Ascending aorta (tissue), 2 donors: ENCODE results near the gene ADAMTS2. TPM values are rescaled to one million over a fixed set of nuclear protein-coding genes. Genes with fewer than 3 reads are reported as not detected.
A peak's percentile ranks its signal among the peaks of the same experiment; 100 is the strongest.

Experiments
- DNase-seq, 2 donors: peaks; one replicate each; pipeline ENCODE4 v3.0.0-alpha.2; 2019; ENCODE audit warnings: low spot score in 2 of 2
- H3K27ac ChIP-seq, 2 donors: fragments of 200-600 bp; sonication (generic); one replicate each; pipeline ENCODE4 v1.5.1; 2016 to 2017; ENCODE audit warnings: mild to moderate bottlenecking in 1 of 2
- H3K27me3 ChIP-seq: fragments of 200-600 bp; sonication (generic); one replicate; pipeline ENCODE4 v1.5.1; 2017
- H3K36me3 ChIP-seq, 2 donors: fragments of 200-600 bp; sonication (generic); one replicate each; pipeline ENCODE4 v1.5.1; 2016
- H3K4me1 ChIP-seq, 2 donors: fragments of 200-600 bp; sonication (generic); one replicate each; pipeline ENCODE4 v1.5.1; 2016 to 2017; ENCODE audit warnings: mild to moderate bottlenecking in 1 of 2
- H3K4me3 ChIP-seq, 2 donors: fragments of 200-600 bp; sonication (generic); one replicate each; pipeline ENCODE4 v1.5.1; 2016 to 2017; ENCODE audit warnings: mild to moderate bottlenecking in 1 of 2
- H3K9me3 ChIP-seq, 2 donors: fragments of 200-600 bp; sonication (generic); one replicate each; pipeline ENCODE4 v1.5.1; 2016
- intact Hi-C: fragments of 100-400 bp; cut with DNase I; formaldehyde crosslinking; loops from one replicate; pipeline ENCODE4 v1.15.1; 2023
- total RNA-seq: library from RNA; depleted of rRNA; stranded (reverse); fragments of >200 nt; gene quantifications from one replicate; pipeline ENCODE4 v1.1.0, GENCODE V29; 2016
- TF ChIP-seq, protein P1 (sequence below), 3 experiments: fragments of 200-600 bp in 2 of 3; fragments of 450-650 bp in 1 of 3; sonication (generic) in 2 of 3; IDR thresholded peaks; one replicate each; pipeline ENCODE4 v1.5.1; 2016 to 2019; ENCODE audit warnings: antibody characterized with exemption in 3 of 3, mild to moderate bottlenecking in 1 of 3, moderate library complexity in 1 of 3

ADAMTS2 gene
- total RNA-seq, 1 donor from 2014 or later: 51.0 TPM

- Histone ChIP-seq H3K9me3 (no peaks in the 10 kb centered on the region), H3K27me3 (no peaks in the 10 kb centered on the region), H3K4me1 (peaks cover 10 to 27% of the 10 kb centered on the region in 2 donors), H3K4me3 (no peak overlapping the region), H3K36me3 (no peaks in the 10 kb centered on the region), H3K27ac (peak overlapping the region; percentile 22 to 34)
- TF ChIP-seq, protein P1, sequence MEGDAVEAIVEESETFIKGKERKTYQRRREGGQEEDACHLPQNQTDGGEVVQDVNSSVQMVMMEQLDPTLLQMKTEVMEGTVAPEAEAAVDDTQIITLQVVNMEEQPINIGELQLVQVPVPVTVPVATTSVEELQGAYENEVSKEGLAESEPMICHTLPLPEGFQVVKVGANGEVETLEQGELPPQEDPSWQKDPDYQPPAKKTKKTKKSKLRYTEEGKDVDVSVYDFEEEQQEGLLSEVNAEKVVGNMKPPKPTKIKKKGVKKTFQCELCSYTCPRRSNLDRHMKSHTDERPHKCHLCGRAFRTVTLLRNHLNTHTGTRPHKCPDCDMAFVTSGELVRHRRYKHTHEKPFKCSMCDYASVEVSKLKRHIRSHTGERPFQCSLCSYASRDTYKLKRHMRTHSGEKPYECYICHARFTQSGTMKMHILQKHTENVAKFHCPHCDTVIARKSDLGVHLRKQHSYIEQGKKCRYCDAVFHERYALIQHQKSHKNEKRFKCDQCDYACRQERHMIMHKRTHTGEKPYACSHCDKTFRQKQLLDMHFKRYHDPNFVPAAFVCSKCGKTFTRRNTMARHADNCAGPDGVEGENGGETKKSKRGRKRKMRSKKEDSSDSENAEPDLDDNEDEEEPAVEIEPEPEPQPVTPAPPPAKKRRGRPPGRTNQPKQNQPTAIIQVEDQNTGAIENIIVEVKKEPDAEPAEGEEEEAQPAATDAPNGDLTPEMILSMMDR (IDR thresholded peaks at IDR 0.05): no peak
- intact Hi-C loops: no loop called here
- DNase-seq: peak; percentile 4 to 60
Observed at GRCh38 chr5:179272326-179273072, 72.8 kb downstream of the ADAMTS2 start.

GRCh38 chr5:179271821-179272325 lies 73.4 kb downstream of the ADAMTS2 start:
- Histone ChIP-seq H3K9me3 (no peaks in the 10 kb centered on the region), H3K36me3 (no peaks in the 10 kb centered on the region), H3K27me3 (no peaks in the 10 kb centered on the region), H3K4me1 (peaks cover 10 to 34% of the 10 kb centered on the region in 2 donors), H3K27ac (no peak overlapping the region), H3K4me3 (no peak overlapping the region)
- intact Hi-C loops: no loop called here
- TF ChIP-seq, protein P1 (IDR thresholded peaks at IDR 0.05): no peak
- peak in 1 of 2 donors; percentile 55 for DNase-seq

DNA sequence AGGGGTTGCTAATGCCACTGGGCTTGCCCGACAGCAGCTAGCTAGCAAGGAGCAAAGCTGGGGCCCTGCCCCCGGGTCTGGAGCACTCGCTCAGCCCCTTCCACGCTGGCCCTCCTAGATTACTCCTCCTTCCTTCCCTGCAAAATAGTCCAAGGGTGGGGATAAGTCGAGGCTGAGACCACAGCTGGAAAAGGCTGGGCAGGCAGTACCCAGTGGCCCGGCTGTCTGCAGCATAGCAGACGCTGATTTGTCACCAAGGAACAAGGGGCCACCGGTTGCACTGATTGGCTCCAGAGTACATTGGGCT lies 73.9 kb downstream of the ADAMTS2 start:
- Histone ChIP-seq H3K4me3 (no peak overlapping the region), H3K9me3 (no peaks in the 10 kb centered on the region), H3K4me1 (peaks cover 10 to 37% of the 10 kb centered on the region in 2 donors), H3K36me3 (no peaks in the 10 kb centered on the region), H3K27me3 (no peaks in the 10 kb centered on the region), H3K27ac (peak overlapping the region; percentile 64 to 70)
- peak in 1 of 2 donors; percentile 47 for DNase-seq
- TF ChIP-seq, protein P1 (IDR thresholded peaks at IDR 0.05): no peak
- intact Hi-C loops: no loop called here

DNA sequence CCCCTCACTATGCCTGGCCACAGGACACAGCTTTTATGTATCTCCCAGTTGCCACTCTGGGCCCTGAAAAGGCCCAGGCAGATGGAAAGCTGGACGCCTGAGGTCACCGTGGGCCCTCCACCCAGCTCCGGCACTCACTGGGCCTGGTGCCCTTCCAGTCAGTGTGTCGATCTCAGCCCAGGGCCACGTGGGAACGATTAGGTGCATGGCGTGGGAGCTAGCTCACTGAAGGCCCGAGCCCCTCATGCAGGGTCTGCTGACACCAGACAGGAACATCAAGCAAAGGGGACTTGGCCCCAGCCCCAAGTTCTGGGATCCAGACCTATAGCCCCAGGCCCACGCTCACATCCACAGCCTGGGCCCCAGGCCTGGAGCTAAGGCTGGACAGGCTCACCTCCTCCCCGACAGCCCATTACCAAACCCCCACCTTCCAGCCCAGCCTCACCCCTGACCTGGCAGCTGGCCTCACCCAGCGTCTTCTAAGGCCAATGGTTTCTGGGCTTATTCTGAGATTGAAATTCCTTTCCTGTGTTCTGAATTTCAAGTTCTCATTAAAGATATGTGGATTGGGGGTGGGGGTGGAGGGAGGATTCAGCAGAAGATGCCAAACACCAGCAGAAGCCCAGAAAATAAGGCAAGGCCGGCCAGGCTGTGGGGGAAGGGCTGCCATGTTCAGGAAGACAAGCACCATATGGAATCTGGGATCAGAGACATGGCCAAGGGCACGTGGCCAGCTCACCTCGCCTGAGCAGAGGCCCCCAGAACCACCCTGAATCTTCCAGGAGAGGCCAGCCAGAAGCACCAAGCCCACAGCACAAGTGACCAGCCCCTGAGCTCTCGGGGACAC lies 74.5 kb downstream of the ADAMTS2 start:
- TF ChIP-seq, protein P1 (IDR thresholded peaks at IDR 0.05): no peak
- Histone ChIP-seq H3K4me1 (peaks cover 16 to 39% of the 10 kb centered on the region in 2 donors), H3K27me3 (no peaks in the 10 kb centered on the region), H3K36me3 (no peaks in the 10 kb centered on the region), H3K4me3 (no peak overlapping the region), H3K9me3 (no peaks in the 10 kb centered on the region), H3K27ac (peak overlapping the region; percentile 64 to 70)
- DNase-seq: peak in 1 of 2 donors; percentile 69
- intact Hi-C loops: no loop called here

GRCh38 chr5:179269781-179270543 lies 75.3 kb downstream of the ADAMTS2 start:
- no peaks in the 10 kb centered on the region for H3K27me3 ChIP-seq
- H3K27ac ChIP-seq: peak overlapping the region; percentile 64 to 70
- H3K9me3 ChIP-seq: no peaks in the 10 kb centered on the region
- DNase-seq: peak in 1 of 2 donors; percentile 58
- TF ChIP-seq, protein P1 (IDR thresholded peaks at IDR 0.05): no peak
- intact Hi-C loops: loop anchor here (5.0 to 10.0 kb wide), 2 partner anchors 42 to 285 kb away; partner anchors contain the start of gene RUFY1
- H3K36me3 ChIP-seq: no peaks in the 10 kb centered on the region
- H3K4me1 ChIP-seq: peaks cover 21 to 40% of the 10 kb centered on the region in 2 donors
- no peak overlapping the region for H3K4me3 ChIP-seq
